AG10803 (cell line): ENCODE results near the gene KIF3B.

ENCODE experiments used
- DNase-seq: peaks from one replicate; pipeline ENCODE4 v3.0.0; 2010; ENCODE audit warnings: low read depth
- H3K4me3 ChIP-seq: 2 replicates; pipeline ENCODE4 v1.5.1; 2011; ENCODE audit warnings: mild to moderate bottlenecking, low read length, control low read depth
- TF ChIP-seq, protein P1 (sequence below): conservative IDR thresholded peaks from 2 replicates; pipeline ENCODE4 v1.5.1; 2011; ENCODE audit warnings: mild to moderate bottlenecking, low read length, control low read depth, inconsistent platforms

KIF3B gene

DNA sequence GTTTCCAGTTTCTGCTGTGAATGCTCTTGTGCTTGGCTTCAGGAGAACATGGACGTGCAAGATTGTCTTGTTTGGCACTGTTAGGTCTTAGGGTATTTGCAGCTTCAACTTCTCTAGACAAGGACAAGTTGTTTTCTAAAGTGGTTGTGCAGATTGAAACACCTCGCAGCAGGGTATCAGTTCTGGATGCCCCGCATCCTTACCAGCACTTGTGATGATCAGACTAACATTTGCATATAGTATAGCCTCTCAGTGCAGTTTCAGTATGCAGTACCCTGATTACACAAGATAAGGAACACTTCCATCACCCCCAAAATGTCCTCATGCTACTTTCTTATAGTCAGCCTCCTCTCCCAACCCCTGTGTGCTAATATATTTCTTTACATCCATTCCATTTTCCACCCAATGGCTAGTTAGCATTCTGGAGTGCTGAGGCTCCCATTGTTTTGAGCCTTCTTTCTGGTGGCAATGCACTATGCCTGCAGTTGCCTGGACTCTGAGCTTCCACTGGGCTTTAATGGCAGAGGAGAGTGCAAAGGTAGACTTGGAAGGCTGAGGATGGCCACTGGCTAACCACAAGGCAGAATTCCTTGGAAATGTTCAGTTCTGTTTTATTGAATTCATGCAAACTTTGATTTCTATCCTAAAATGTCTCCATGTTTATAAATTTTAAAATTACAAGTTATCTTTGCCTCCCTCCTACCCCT lies 35.4 kb downstream of the KIF3B start:
- H3K4me3 ChIP-seq: no peak overlapping the region
- TF ChIP-seq, protein P1, sequence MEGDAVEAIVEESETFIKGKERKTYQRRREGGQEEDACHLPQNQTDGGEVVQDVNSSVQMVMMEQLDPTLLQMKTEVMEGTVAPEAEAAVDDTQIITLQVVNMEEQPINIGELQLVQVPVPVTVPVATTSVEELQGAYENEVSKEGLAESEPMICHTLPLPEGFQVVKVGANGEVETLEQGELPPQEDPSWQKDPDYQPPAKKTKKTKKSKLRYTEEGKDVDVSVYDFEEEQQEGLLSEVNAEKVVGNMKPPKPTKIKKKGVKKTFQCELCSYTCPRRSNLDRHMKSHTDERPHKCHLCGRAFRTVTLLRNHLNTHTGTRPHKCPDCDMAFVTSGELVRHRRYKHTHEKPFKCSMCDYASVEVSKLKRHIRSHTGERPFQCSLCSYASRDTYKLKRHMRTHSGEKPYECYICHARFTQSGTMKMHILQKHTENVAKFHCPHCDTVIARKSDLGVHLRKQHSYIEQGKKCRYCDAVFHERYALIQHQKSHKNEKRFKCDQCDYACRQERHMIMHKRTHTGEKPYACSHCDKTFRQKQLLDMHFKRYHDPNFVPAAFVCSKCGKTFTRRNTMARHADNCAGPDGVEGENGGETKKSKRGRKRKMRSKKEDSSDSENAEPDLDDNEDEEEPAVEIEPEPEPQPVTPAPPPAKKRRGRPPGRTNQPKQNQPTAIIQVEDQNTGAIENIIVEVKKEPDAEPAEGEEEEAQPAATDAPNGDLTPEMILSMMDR: no peak
- DNase-seq: no peak

DNA sequence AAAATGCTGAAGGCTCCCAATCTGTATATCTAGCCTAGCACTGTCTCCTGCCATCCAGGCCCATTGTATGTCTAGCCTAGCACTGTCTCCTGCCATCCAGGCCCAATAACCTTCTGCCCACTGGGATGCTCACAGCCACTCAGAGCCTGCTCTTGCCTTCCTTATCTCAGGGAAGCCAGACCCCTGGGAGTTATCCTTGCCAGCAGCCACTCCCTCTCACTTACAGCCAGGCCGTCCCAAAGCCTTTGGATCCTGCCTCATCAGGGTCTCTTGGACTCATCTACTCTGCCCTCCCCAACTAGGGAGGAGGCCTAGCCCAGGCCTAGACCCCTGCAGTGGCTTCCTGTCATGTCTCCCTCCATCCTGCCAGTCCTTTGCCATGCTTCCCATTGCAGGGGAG lies 37.3 kb downstream of the KIF3B start:
- no peak overlapping the region for H3K4me3 ChIP-seq
- TF ChIP-seq, protein P1: no peak
- DNase-seq: no peak

DNA sequence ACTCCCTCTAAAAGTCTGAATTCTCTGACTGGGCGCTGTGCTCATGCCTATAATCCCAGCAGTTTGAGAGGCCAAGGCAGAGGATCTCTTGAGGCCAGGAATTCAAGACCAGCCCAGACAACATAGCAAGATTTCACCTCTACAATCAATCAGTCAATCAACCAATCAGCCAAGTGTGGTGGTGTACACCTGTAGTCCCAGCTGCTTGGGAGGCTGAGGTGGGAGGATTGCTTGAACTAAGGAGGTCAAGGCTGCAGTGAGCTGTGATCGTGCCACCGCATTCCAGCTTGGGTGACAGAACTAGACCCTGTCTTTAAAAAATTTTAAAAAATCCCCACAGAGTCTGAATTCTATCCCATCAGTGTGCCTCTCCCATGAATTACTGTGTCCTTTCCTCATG lies 37.9 kb downstream of the KIF3B start:
- H3K4me3 ChIP-seq: no peak overlapping the region
- TF ChIP-seq, protein P1: no peak
- DNase-seq: no peak

DNA sequence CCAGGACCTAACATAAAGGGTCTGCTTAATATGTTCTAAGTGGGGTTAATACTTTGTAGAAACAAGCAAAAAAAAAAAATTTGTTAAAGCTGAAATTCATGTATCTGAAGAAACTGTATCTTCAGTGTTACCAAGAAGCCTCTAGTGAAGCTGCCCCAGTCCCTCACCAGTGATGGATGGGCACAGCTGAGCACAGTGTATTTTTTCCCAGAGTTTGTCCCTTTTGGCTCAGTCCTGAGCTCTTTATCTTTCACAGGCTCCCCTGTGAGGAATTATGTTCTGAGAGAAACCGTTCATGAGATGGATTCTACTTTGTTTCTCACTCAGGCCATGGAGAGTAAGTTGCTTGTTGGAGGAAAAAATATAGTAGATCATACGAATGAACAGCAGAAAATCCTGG lies 38.4 kb downstream of the KIF3B start:
- no peak for DNase-seq
- H3K4me3 ChIP-seq: no peak overlapping the region
- TF ChIP-seq, protein P1: no peak

DNA sequence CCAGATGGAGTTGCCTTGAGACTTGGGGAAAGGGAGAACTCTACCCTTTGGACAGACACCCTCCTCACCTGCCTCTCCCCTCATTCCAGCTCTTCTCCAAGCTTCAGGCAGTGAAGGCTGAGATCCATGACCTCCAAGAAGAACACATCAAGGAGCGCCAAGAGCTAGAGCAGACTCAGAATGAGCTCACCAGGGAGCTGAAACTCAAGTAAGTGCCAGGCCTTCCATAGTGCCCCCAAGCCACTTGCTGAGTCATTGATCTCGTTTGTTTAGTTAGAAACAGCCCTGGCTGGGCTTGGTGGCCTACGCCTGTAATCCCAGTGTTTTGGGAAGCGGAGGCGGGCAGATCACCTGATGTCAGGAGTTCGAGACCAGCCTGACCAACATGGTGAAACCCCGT lies 39.2 kb downstream of the KIF3B start:
- no peak for DNase-seq
- TF ChIP-seq, protein P1: no peak
- H3K4me3 ChIP-seq: no peak overlapping the region

DNA sequence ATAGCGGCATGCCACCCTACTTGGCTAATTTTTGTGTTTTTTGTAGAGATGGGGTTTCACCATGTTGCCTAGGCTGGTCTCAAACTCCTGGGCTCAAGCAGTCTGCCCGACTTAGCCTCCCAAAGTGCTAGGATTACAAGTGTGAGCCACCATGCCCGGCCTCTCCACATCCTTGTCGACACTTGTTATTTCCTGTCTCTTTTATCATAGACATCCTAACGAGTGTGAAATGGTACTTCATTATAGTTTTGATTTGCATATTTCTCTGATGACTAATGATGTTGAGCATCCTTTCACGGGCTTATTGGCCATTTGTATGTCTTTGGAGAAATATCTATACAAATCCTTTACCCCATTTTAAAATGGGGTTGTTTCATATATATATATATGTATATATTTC lies 41.6 kb downstream of the KIF3B start:
- no peak for DNase-seq
- TF ChIP-seq, protein P1: no peak
- no peak overlapping the region for H3K4me3 ChIP-seq

DNA sequence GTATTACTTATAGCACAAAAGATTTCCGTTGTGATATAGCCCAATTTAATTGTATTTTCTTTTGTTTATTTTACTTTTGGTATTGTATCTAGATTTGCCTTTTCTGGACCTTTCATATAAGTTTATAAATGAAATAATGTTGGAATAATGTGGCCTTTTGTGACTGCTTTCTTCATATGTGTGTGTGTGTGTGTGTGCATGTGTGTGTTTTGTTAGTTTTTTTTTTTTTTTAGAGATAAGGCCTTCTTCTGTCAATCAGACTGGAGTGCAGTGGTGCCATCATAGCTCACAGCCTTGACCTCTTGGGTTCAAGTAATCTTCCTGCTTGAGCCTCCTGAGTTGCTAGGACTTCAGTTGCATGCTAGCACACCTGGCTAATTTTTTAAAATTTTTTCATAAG lies 42.9 kb downstream of the KIF3B start:
- TF ChIP-seq, protein P1: no peak
- no peak overlapping the region for H3K4me3 ChIP-seq

More for the DNA sequence above, 42.9 kb downstream of the KIF3B start:
- no peak for DNase-seq
